C4-2B (cell line): Measurements from ENCODE around the gene CXCL16.

Experiments used
- H3K27ac ChIP-seq: fragments of 450-650 bp; 2 replicates; pipeline ENCODE4 v1.5.1; 2017
- ZFX ChIP-seq: fragments of 450-650 bp; IDR thresholded peaks from 2 replicates; pipeline ENCODE4 v1.6.1; 2017
- TF ChIP-seq, protein P1 (sequence below): fragments of 450-650 bp; conservative IDR thresholded peaks from 2 replicates; pipeline ENCODE4 v1.5.1; 2017; ENCODE audit warnings: mild to moderate bottlenecking

The CXCL16 gene

DNA sequence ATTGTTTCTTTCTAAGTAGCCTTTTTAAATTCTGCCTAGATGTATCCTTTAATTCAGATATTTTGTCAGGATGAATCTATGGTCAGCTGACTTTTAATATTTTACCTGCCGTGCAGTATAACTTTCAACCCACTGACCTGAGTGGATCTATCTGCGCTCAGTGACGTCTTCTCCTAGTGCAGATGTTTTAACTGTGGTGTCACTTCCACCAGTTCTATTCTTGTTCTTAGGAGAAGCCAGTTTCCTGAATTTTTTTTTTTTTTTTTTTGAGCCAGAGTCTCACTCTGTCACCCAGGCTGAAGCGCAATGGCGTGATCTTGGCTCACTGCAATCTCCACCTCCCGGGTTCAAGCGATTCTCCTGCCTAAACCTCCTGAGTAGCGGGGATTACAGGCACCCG lies 27.0 kb upstream of the CXCL16 start:
- TF ChIP-seq, protein P1, sequence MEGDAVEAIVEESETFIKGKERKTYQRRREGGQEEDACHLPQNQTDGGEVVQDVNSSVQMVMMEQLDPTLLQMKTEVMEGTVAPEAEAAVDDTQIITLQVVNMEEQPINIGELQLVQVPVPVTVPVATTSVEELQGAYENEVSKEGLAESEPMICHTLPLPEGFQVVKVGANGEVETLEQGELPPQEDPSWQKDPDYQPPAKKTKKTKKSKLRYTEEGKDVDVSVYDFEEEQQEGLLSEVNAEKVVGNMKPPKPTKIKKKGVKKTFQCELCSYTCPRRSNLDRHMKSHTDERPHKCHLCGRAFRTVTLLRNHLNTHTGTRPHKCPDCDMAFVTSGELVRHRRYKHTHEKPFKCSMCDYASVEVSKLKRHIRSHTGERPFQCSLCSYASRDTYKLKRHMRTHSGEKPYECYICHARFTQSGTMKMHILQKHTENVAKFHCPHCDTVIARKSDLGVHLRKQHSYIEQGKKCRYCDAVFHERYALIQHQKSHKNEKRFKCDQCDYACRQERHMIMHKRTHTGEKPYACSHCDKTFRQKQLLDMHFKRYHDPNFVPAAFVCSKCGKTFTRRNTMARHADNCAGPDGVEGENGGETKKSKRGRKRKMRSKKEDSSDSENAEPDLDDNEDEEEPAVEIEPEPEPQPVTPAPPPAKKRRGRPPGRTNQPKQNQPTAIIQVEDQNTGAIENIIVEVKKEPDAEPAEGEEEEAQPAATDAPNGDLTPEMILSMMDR, result no peak
- no peak for TF ChIP-seq ZFX
- no peak overlapping the region for H3K27ac ChIP-seq

DNA sequence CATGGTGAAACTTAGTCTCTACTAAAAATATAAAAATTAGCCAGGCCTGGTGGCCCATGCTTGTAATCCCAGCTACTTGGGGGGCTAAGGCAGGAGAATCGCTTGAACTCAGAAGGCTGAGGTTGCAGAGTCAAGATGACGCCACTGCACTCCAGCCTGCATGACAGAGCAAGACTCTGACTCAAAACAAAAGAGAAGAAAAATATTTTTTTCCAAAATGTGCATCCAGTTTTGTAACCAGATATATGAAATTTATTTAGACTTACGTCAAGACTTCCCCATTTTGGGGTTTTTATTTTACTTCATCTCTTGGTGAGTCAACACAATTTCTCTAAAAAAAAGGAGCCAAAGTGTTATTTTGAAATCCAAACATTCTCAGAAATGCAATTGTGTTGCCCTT lies 26.5 kb upstream of the CXCL16 start:
- TF ChIP-seq ZFX, result no peak
- TF ChIP-seq, protein P1, result no peak
- no peak overlapping the region for H3K27ac ChIP-seq

DNA sequence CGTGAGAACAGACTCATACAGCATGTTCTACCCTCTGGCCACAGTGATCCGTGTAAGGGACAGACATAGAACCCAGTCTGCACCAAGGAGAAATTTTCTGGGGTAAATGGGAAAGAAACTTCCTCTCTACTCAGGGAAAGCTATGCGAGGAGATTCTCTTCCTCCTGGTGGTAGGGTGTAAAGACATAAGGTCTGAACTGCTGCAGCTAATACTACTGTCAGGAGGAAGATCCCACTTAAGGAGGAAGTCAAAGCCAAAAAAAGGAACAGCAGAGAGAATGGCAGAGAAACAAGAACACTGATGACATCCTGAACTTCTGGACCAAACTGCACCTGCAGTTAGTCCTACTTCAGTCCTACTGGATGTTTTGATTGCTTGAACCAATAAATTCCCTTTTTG lies 24.9 kb upstream of the CXCL16 start:
- no peak overlapping the region for H3K27ac ChIP-seq
- TF ChIP-seq ZFX, result no peak
- TF ChIP-seq, protein P1, result no peak

DNA sequence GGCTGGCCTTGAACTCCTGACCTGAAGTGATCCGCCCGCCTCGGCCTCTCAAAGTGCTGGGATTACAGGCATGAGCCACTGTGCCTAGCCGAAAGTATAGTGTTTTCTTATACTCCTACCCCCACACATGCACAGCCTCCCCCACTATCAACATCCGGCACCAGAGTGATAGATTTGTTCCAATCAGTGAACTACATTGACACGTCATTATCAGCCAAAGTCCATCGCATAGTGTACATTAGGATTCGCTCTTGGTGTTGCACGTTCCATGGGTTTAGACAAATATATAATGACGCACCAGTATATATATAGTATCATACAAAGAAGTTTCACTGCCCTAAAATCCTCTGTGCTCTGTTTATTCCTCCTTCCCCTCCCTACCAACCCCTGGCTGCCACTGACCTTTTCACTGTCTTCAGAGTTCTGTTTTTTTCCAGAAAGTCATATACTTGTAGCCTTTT lies 20.1 kb upstream of the CXCL16 start:
- H3K27ac ChIP-seq, result no peak overlapping the region
- TF ChIP-seq, protein P1, result no peak
- no peak for TF ChIP-seq ZFX

DNA sequence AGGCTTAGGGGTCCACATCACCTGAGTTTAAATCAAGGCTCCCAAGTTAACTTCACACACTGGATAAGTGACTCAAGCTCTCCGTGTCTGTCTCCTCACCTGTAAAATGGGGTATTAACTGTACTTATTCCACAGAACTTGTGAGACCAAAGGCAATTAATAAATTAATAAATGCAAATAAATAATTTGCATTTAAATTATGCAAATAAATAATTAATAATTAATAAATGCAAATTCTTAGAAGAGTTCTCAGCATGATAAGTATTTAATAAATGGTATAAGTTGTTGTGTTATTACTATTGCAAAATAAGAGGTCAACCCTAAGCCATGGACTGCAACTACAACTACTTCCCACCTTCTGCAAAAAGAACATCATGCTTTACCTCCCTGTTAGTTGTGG lies 13.7 kb upstream of the CXCL16 start:
- TF ChIP-seq ZFX, result no peak
- TF ChIP-seq, protein P1, result no peak
- no peak overlapping the region for H3K27ac ChIP-seq

DNA sequence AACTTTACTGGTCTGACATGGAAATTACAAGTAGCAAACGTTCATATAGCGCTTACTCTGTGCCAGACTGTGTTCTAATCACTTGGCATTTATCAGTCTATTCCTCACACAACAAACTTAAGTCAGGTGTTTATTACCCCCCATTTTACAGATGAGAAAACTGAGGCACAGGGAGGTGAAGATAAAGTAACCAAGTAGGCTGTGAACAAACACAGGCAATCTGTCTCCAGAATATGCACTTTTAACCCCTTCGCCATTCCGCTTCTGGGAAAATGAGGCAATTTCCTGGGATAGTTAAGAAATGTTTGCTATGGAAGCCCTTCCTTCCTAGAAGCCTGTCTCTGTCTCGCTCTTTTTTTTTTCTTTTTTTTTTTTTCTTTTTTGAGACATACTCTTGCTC lies 12.2 kb upstream of the CXCL16 start:
- no peak overlapping the region for H3K27ac ChIP-seq
- no peak for TF ChIP-seq ZFX
- TF ChIP-seq, protein P1, result no peak

DNA sequence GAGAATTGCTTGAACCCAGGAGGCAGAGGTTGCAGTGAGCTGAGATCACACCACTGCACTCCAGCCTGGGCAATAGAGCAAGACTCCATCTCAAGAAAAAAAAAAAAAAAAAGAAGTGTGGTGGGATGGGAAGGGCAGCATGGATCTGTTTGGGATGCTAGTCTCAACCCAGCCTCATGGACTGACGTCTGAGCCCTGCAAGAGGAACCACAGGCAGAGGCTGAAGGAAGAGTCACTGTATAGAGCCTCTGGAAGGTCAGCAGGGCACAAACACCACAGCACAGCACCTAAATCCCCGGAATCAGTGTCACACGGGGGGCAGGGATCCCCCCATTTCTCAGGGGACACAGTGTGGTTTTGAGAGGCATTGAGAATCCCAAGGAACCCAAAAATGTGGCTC lies 10.9 kb upstream of the CXCL16 start:
- TF ChIP-seq, protein P1, result no peak
- TF ChIP-seq ZFX, result no peak
- H3K27ac ChIP-seq, result no peak overlapping the region
